Neural progenitor cell (in vitro differentiated cells): ENCODE measurements around the gene CPXM2. TPM values are rescaled to one million over a fixed set of nuclear protein-coding genes. Genes with fewer than 3 reads are reported as not detected.

Source experiments
- DNase-seq: peaks from one replicate; pipeline ENCODE4 v3.0.0-alpha.2; 2016; ENCODE audit warnings: low spot score
- H2AFZ ChIP-seq: fragments of 200-600 bp; sonication (generic); replicated peaks from 2 replicates; pipeline ENCODE4 v1.6.1; 2016; ENCODE audit warnings: antibody characterized with exemption
- H3F3A ChIP-seq: fragments of 200-600 bp; sonication (generic); 2 replicates; pipeline ENCODE4 v1.6.1; 2016; ENCODE audit warnings: antibody characterized with exemption, low read depth
- H3K27ac ChIP-seq: fragments of 200-600 bp; sonication (generic); 2 replicates; pipeline ENCODE4 v1.5.1; 2016; ENCODE audit warnings: mild to moderate bottlenecking
- H3K27me3 ChIP-seq: fragments of 200-600 bp; sonication (generic); 2 replicates; pipeline ENCODE4 v1.6.1; 2016; ENCODE audit warnings: mild to moderate bottlenecking, moderate library complexity
- H3K36me3 ChIP-seq: fragments of 200-600 bp; sonication (generic); 2 replicates; pipeline ENCODE4 v1.5.1; 2016
- H3K4me1 ChIP-seq: fragments of 200-600 bp; sonication (generic); 2 replicates; pipeline ENCODE4 v1.6.1; 2016; ENCODE audit warnings: mixed run types
- H3K4me2 ChIP-seq: fragments of 200-600 bp; sonication (generic); 2 replicates; pipeline ENCODE4 v1.6.1; 2016
- H3K4me3 ChIP-seq: fragments of 200-600 bp; sonication (generic); 2 replicates; pipeline ENCODE4 v1.5.1; 2016
- H3K79me2 ChIP-seq: fragments of 200-600 bp; sonication (generic); 2 replicates; pipeline ENCODE4 v1.6.1; 2016; ENCODE audit warnings: low read depth
- H3K9ac ChIP-seq: fragments of 200-600 bp; sonication (generic); 2 replicates; pipeline ENCODE4 v1.6.1; 2016
- H3K9me3 ChIP-seq: fragments of 200-600 bp; sonication (generic); 2 replicates; pipeline ENCODE4 v1.5.1; 2016; ENCODE audit warnings: low read depth
- H4K20me1 ChIP-seq: fragments of 200-600 bp; sonication (generic); 2 replicates; pipeline ENCODE4 v1.6.1; 2016; ENCODE audit warnings: low read depth
- H3K27ac Mint-ChIP-seq: 3 replicates; pipeline ENCODE4 v1.8.0; 2021; ENCODE audit warnings: mixed read lengths
- H3K27me3 Mint-ChIP-seq: 2 replicates; pipeline ENCODE4 v1.8.0; 2022; ENCODE audit warnings: low read depth, mild to moderate bottlenecking, inconsistent platforms, moderate library complexity, mixed read lengths; ENCODE audit not compliant: insufficient read depth
- H3K36me3 Mint-ChIP-seq: 3 replicates; pipeline ENCODE4 v1.8.0; 2021; ENCODE audit warnings: mixed read lengths
- H3K4me1 Mint-ChIP-seq: 3 replicates; pipeline ENCODE4 v1.8.0; 2021; ENCODE audit warnings: mixed read lengths
- H3K4me3 Mint-ChIP-seq: 3 replicates; pipeline ENCODE4 v1.8.0; 2021; ENCODE audit warnings: mild to moderate bottlenecking, moderate library complexity, mixed read lengths
- H3K9me3 Mint-ChIP-seq: 3 replicates; pipeline ENCODE4 v1.8.0; 2020; ENCODE audit warnings: mixed read lengths
- EZH2 ChIP-seq: fragments of 200-600 bp; sonication (generic); IDR thresholded peaks from 2 replicates; pipeline ENCODE4 v1.6.1; 2017; ENCODE audit warnings: antibody characterized with exemption, mild to moderate bottlenecking, moderate library complexity
- EZH2phosphoT487 ChIP-seq: fragments of 200-600 bp; sonication (generic); IDR thresholded peaks from 2 replicates; pipeline ENCODE4 v1.6.1; 2017; ENCODE audit warnings: antibody characterized with exemption
- total RNA-seq: library from RNA; depleted of rRNA; stranded (reverse); fragments of >200 nt; gene quantifications from 2 replicates; pipeline ENCODE4 v1.2.3, GENCODE V29; 2015; ENCODE audit warnings: low replicate concordance
- TF ChIP-seq, protein P1 (sequence below): fragments of 200-600 bp; sonication (generic); IDR thresholded peaks from 2 replicates; pipeline ENCODE4 v1.5.1; 2017; ENCODE audit warnings: antibody characterized with exemption, mild to moderate bottlenecking

The CPXM2 gene
- total RNA-seq, 1 donor from 2014 or later, result not detected

DNA sequence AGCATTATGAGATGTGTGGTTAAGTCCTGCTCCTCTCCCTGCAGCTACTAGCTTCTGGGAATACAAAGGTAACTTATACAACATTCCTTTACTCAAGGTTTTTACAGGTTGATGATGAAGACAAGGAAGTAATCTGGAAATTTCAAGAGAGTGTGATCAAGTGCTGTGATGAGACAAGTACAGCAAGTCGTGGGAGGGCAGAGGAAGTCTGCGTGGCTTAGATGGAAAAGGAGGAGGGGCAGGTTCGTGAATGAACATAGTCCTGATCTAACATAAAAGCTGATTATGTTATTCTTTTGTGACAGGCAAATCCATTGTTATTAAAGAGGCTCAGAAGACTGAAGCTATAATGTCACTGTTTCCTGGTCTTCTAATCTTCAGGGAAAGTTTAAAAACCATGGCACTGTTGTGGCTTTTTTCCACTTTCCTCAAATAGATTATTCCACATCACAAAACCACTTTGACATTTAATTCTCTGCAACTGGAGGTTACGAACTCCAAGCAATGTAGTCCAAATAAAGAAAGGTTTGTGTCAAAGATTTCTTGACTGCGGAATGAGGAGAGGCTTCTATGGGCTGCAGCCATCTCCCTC lies 84.1 kb downstream of the CPXM2 start:
- no peak for DNase-seq
- Histone ChIP-seq H3K27me3 (no peaks in the 10 kb centered on the region), H2AFZ (no peak overlapping the region), H3K36me3 (no peaks in the 10 kb centered on the region), H3K79me2 (no peaks in the 10 kb centered on the region), H3K9ac (no peak overlapping the region), H3K27ac (no peak overlapping the region), H3F3A (no peaks in the 10 kb centered on the region), H3K4me2 (no peak overlapping the region), H3K9me3 (no peaks in the 10 kb centered on the region), H3K4me1 (no peaks in the 10 kb centered on the region), H4K20me1 (no peaks in the 10 kb centered on the region), H3K4me3 (no peak overlapping the region)
- TF ChIP-seq EZH2, result no peak
- H3K9me3 Mint-ChIP-seq, result no peaks in the 10 kb centered on the region
- H3K27me3 Mint-ChIP-seq, result no peaks in the 10 kb centered on the region
- peaks cover 9% of the 10 kb centered on the region for H3K4me1 Mint-ChIP-seq
- H3K4me3 Mint-ChIP-seq, result no peak overlapping the region
- H3K27ac Mint-ChIP-seq, result no peak overlapping the region
- H3K36me3 Mint-ChIP-seq, result no peaks in the 10 kb centered on the region

GRCh38 chr10:123804716-123805115 lies 86.9 kb downstream of the CPXM2 start:
- Histone ChIP-seq H3K9me3 (no peaks in the 10 kb centered on the region), H2AFZ (no peak overlapping the region), H3K36me3 (no peaks in the 10 kb centered on the region), H3K9ac (no peak overlapping the region), H3K4me2 (no peak overlapping the region), H4K20me1 (no peaks in the 10 kb centered on the region), H3K4me1 (no peaks in the 10 kb centered on the region), H3F3A (no peaks in the 10 kb centered on the region), H3K27me3 (no peaks in the 10 kb centered on the region), H3K4me3 (no peak overlapping the region), H3K27ac (no peak overlapping the region), H3K79me2 (no peaks in the 10 kb centered on the region)
- Mint-ChIP-seq H3K4me1 (peaks cover 21% of the 10 kb centered on the region), H3K9me3 (no peaks in the 10 kb centered on the region), H3K4me3 (no peak overlapping the region), H3K36me3 (no peaks in the 10 kb centered on the region), H3K27me3 (no peaks in the 10 kb centered on the region), H3K27ac (no peak overlapping the region)
- no peak for DNase-seq
- no peak for TF ChIP-seq EZH2
- TF ChIP-seq EZH2phosphoT487, result no peak
- TF ChIP-seq, protein P1, sequence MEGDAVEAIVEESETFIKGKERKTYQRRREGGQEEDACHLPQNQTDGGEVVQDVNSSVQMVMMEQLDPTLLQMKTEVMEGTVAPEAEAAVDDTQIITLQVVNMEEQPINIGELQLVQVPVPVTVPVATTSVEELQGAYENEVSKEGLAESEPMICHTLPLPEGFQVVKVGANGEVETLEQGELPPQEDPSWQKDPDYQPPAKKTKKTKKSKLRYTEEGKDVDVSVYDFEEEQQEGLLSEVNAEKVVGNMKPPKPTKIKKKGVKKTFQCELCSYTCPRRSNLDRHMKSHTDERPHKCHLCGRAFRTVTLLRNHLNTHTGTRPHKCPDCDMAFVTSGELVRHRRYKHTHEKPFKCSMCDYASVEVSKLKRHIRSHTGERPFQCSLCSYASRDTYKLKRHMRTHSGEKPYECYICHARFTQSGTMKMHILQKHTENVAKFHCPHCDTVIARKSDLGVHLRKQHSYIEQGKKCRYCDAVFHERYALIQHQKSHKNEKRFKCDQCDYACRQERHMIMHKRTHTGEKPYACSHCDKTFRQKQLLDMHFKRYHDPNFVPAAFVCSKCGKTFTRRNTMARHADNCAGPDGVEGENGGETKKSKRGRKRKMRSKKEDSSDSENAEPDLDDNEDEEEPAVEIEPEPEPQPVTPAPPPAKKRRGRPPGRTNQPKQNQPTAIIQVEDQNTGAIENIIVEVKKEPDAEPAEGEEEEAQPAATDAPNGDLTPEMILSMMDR, result no peak

DNA sequence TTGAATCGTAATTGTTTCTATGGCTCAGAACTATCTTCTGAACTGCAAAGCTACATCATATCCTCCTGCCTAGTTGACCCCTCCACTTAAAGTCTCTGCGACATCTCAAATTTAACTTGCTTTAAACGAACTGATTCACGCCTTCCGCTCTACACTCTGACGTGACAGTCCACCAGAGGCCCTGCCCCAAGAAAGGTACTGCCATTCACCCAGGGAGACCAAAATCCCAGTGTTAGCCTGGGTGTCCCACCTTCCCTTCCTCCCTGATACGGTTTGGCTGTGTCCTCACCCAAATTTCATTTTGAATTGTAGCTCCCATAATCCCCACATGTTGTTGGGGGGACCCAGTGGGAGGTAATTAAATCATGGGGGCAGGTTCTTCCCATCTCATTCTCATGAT lies 90.8 kb downstream of the CPXM2 start:
- no peaks in the 10 kb centered on the region for H3K27me3 Mint-ChIP-seq
- no peaks in the 10 kb centered on the region for H4K20me1 ChIP-seq
- no peak overlapping the region for H2AFZ ChIP-seq
- no peak for DNase-seq
- H3K36me3 ChIP-seq, result no peaks in the 10 kb centered on the region
- no peaks in the 10 kb centered on the region for H3K79me2 ChIP-seq
- no peaks in the 10 kb centered on the region for H3F3A ChIP-seq
- no peak overlapping the region for H3K4me2 ChIP-seq
- H3K36me3 Mint-ChIP-seq, result no peaks in the 10 kb centered on the region
- no peaks in the 10 kb centered on the region for H3K9me3 Mint-ChIP-seq
- no peak overlapping the region for H3K9ac ChIP-seq
- H3K27me3 ChIP-seq, result no peaks in the 10 kb centered on the region
- no peak overlapping the region for H3K27ac ChIP-seq
- no peaks in the 10 kb centered on the region for H3K9me3 ChIP-seq
- no peaks in the 10 kb centered on the region for H3K4me1 ChIP-seq
- H3K4me1 Mint-ChIP-seq, result peaks cover 12% of the 10 kb centered on the region
- no peak overlapping the region for H3K27ac Mint-ChIP-seq
- no peak overlapping the region for H3K4me3 Mint-ChIP-seq
- H3K4me3 ChIP-seq, result no peak overlapping the region
- TF ChIP-seq, protein P1, result no peak
- no peak for TF ChIP-seq EZH2phosphoT487

DNA sequence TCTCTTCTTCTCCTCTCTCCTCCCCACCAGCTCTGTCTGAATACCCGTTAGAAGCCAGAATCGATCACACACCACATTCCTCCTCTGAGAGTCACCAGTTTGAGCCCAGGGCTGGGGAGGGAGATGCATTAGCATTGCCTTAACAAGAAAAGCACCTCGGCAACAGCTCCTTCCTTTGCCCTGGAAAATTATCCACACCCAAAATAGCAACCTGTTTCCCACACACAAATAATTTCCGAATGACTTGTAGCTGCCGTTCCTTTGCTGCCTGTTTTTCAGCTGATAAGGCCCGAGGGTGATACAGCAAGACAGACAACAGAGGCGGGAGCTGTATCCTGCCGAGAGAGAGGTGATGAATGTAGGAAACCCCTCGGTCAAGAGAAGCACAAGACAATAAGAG lies 91.3 kb downstream of the CPXM2 start:
- Histone ChIP-seq H3K27me3 (no peaks in the 10 kb centered on the region), H3K36me3 (no peaks in the 10 kb centered on the region), H4K20me1 (no peaks in the 10 kb centered on the region), H3K4me2 (no peak overlapping the region), H3K27ac (no peak overlapping the region), H3K4me1 (no peaks in the 10 kb centered on the region), H3K9me3 (no peaks in the 10 kb centered on the region), H3K4me3 (no peak overlapping the region), H3K9ac (no peak overlapping the region), H2AFZ (peak overlapping the region; percentile 84), H3F3A (no peaks in the 10 kb centered on the region), H3K79me2 (no peaks in the 10 kb centered on the region)
- DNase-seq, result no peak
- TF ChIP-seq, protein P1, result no peak
- TF ChIP-seq EZH2phosphoT487, result no peak
- no peak for TF ChIP-seq EZH2
- Mint-ChIP-seq H3K9me3 (no peaks in the 10 kb centered on the region), H3K27ac (peak overlapping the region; percentile 3), H3K36me3 (no peaks in the 10 kb centered on the region), H3K4me3 (no peak overlapping the region), H3K4me1 (peaks cover 12% of the 10 kb centered on the region), H3K27me3 (no peaks in the 10 kb centered on the region)
